CD8-positive, alpha-beta memory T cell (primary cell): ENCODE data around the gene PGF. TPM values are rescaled to one million over a fixed set of nuclear protein-coding genes. Genes with fewer than 3 reads are reported as not detected.

Source experiments
- CTCF ChIA-PET: fragments of 350-600 bp; sonication (Branson Sonifier 250); formaldehyde crosslinking; loops from one replicate; lab custom pipeline; 2021; ENCODE audit warnings: antibody characterized with exemption; lab: Charles Lee
- POLR2A ChIA-PET: fragments of 350-600 bp; sonication (Branson Sonifier 250); formaldehyde crosslinking; loops from one replicate; lab custom pipeline; 2021; ENCODE audit warnings: antibody characterized with exemption; lab: Charles Lee
- DNase-seq, 5 donors: peaks; one replicate each; pipeline versions ENCODE4 v3.0.0 to v3.0.0-alpha.2; 2020 to 2022; ENCODE audit warnings: mixed read lengths in 1 of 5
- H3K27ac ChIP-seq: one replicate; pipeline ENCODE4 v1.7.0; 2013; ENCODE audit warnings: low read depth, mild to moderate bottlenecking, low read length, moderate library complexity
- H3K27me3 ChIP-seq: 2 replicates; pipeline ENCODE4 v1.7.0; 2013; ENCODE audit warnings: low read length, mild to moderate bottlenecking; ENCODE audit not compliant: insufficient read depth, poor library complexity, severe bottlenecking
- H3K36me3 ChIP-seq: 2 replicates; pipeline ENCODE4 v1.7.0; 2013; ENCODE audit warnings: mild to moderate bottlenecking, low read length, moderate library complexity; ENCODE audit not compliant: insufficient read depth
- H3K4me1 ChIP-seq: 2 replicates; pipeline ENCODE4 v1.7.0; 2013; ENCODE audit warnings: mild to moderate bottlenecking, low read length, moderate library complexity; ENCODE audit not compliant: insufficient read depth
- H3K4me3 ChIP-seq: 2 replicates; pipeline ENCODE4 v1.7.0; 2013; ENCODE audit warnings: mild to moderate bottlenecking, low read length
- H3K9me3 ChIP-seq: 2 replicates; pipeline ENCODE4 v1.7.0; 2013; ENCODE audit warnings: mild to moderate bottlenecking, low read length
- H3K27ac Mint-ChIP-seq, 8 donors: one replicate each; pipeline ENCODE4 v1.8.0; 2020 to 2021; ENCODE audit warnings: mixed read lengths in 8 of 8, mild to moderate bottlenecking in 6 of 8, inconsistent platforms in 3 of 8, moderate library complexity in 3 of 8
- H3K27me3 Mint-ChIP-seq, 2 donors: one replicate each; pipeline ENCODE4 v1.8.0; 2020 to 2021; ENCODE audit warnings: mixed read lengths in 2 of 2, mild to moderate bottlenecking in 1 of 2, moderate library complexity in 1 of 2
- H3K36me3 Mint-ChIP-seq, 3 donors: one replicate each; pipeline ENCODE4 v1.8.0; 2020 to 2021; ENCODE audit warnings: mixed read lengths in 3 of 3, inconsistent platforms in 1 of 3, mild to moderate bottlenecking in 1 of 3
- H3K4me1 Mint-ChIP-seq, 3 donors: one replicate each; pipeline ENCODE4 v1.8.0; 2020 to 2021; ENCODE audit warnings: mixed read lengths in 3 of 3, inconsistent platforms in 1 of 3, mild to moderate bottlenecking in 1 of 3
- H3K4me3 Mint-ChIP-seq, 7 donors: one replicate each; pipeline ENCODE4 v1.8.0; 2020 to 2021; ENCODE audit warnings: mixed read lengths in 7 of 7, mild to moderate bottlenecking in 6 of 7, moderate library complexity in 4 of 7, inconsistent platforms in 2 of 7
- H3K9me3 Mint-ChIP-seq, 5 donors: one replicate each; pipeline ENCODE4 v1.8.0; 2020 to 2022; ENCODE audit warnings: mixed read lengths in 5 of 5, mild to moderate bottlenecking in 3 of 5, moderate library complexity in 2 of 5, inconsistent platforms in 1 of 5
- polyA plus RNA-seq: library from polyadenylated mRNA; unstranded; fragments of 300-500 nt; fragmentation: Illumina TruSeq; gene quantifications from one replicate; pipeline ENCODE4 v1.2.3, GENCODE V29; 2021
- total RNA-seq, 2 experiments: library from RNA; stranded (reverse); gene quantifications; one replicate each; pipeline ENCODE4 v1.2.3, GENCODE V29; 2021

Gene PGF
- total and polyA plus RNA-seq, 3 experiments from 2014 or later: 0.29 TPM; not detected in 2

GRCh38 chr14:74960736-74961135 lies 5.3 kb upstream of the PGF start:
- no peak for DNase-seq
- Mint-ChIP-seq H3K4me1 (peaks cover 0 to 4% (median 2%) of the 10 kb centered on the region in 3 donors), H3K27me3 (peaks cover 13 to 19% of the 10 kb centered on the region in 2 donors), H3K9me3 (no peaks in the 10 kb centered on the region), H3K36me3 (no peaks in the 10 kb centered on the region), H3K4me3 (no peak overlapping the region), H3K27ac (no peak overlapping the region)
- ChIA-PET POLR2A (no interaction called here), CTCF (interaction anchor here (1.8 kb wide), 1 partner anchor 128 kb away, joined by 5 read pairs; no protein-coding TSS in a partner anchor)
- Histone ChIP-seq H3K9me3 (no peaks in the 10 kb centered on the region), H3K4me1 (no peaks in the 10 kb centered on the region), H3K27me3 (peaks cover 4% of the 10 kb centered on the region), H3K4me3 (no peak overlapping the region), H3K36me3 (no peaks in the 10 kb centered on the region), H3K27ac (no peak overlapping the region)

GRCh38 chr14:74959596-74960180 lies 4.3 kb upstream of the PGF start:
- Histone ChIP-seq H3K27ac (no peak overlapping the region), H3K4me3 (no peak overlapping the region), H3K27me3 (peaks cover 10% of the 10 kb centered on the region), H3K4me1 (no peaks in the 10 kb centered on the region), H3K36me3 (no peaks in the 10 kb centered on the region), H3K9me3 (no peaks in the 10 kb centered on the region)
- Mint-ChIP-seq H3K27me3 (peaks cover 13 to 19% of the 10 kb centered on the region in 2 donors), H3K27ac (no peak overlapping the region), H3K4me3 (no peak overlapping the region), H3K4me1 (peaks cover 2 to 4% (median 3%) of the 10 kb centered on the region in 3 donors), H3K9me3 (no peaks in the 10 kb centered on the region), H3K36me3 (no peaks in the 10 kb centered on the region)
- DNase-seq: no peak
- CTCF ChIA-PET: interaction anchor here (1.1 to 1.8 kb wide), 3 partner anchors 9 to 129 kb away, joined by 3 to 5 read pairs (median 3); no protein-coding TSS in a partner anchor
- POLR2A ChIA-PET: no interaction called here

GRCh38 chr14:74956280-74957072 lies 1.1 kb upstream of the PGF start:
- H3K27ac ChIP-seq: no peak overlapping the region
- no peaks in the 10 kb centered on the region for H3K36me3 ChIP-seq
- ChIA-PET CTCF (no interaction called here), POLR2A (no interaction called here)
- peaks cover 10% of the 10 kb centered on the region for H3K27me3 ChIP-seq
- Mint-ChIP-seq H3K4me1 (peaks cover 2 to 4% (median 3%) of the 10 kb centered on the region in 3 donors), H3K36me3 (no peaks in the 10 kb centered on the region), H3K27ac (peak overlapping the region in 2 of 8 donors; percentile 37 to 52), H3K4me3 (peak overlapping the region; percentile 13 to 68 (median 65)), H3K9me3 (no peaks in the 10 kb centered on the region), H3K27me3 (peaks cover 13 to 14% of the 10 kb centered on the region in 2 donors)
- DNase-seq: no peak
- H3K9me3 ChIP-seq: no peaks in the 10 kb centered on the region
- no peak overlapping the region for H3K4me3 ChIP-seq
- no peaks in the 10 kb centered on the region for H3K4me1 ChIP-seq

DNA sequence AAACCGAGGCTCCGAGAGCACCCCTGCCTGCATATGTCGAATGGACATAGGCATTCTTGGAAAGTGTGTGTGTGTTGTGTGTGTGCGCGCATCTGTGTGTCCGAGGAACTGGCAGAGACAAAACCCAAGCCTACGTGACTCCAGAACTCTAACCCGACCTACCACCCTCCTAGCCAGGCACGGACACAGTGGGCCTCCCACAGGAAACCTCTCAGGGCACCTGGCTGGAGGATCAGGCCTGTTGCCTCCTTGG lies 556 bp upstream of the PGF start:
- Histone ChIP-seq H3K4me1 (no peaks in the 10 kb centered on the region), H3K27me3 (peaks cover 10% of the 10 kb centered on the region), H3K4me3 (no peak overlapping the region), H3K27ac (no peak overlapping the region), H3K9me3 (no peaks in the 10 kb centered on the region), H3K36me3 (no peaks in the 10 kb centered on the region)
- no peak overlapping the region for H3K27ac Mint-ChIP-seq
- H3K9me3 Mint-ChIP-seq: no peaks in the 10 kb centered on the region
- no peak for DNase-seq
- peaks cover 14 to 17% of the 10 kb centered on the region in 2 donors for H3K27me3 Mint-ChIP-seq
- peak overlapping the region in 6 of 7 donors; percentile 23 to 68 (median 56) for H3K4me3 Mint-ChIP-seq
- H3K36me3 Mint-ChIP-seq: no peaks in the 10 kb centered on the region
- POLR2A ChIA-PET: no interaction called here
- CTCF ChIA-PET: no interaction called here
- peaks cover 2 to 4% (median 3%) of the 10 kb centered on the region in 3 donors for H3K4me1 Mint-ChIP-seq

DNA sequence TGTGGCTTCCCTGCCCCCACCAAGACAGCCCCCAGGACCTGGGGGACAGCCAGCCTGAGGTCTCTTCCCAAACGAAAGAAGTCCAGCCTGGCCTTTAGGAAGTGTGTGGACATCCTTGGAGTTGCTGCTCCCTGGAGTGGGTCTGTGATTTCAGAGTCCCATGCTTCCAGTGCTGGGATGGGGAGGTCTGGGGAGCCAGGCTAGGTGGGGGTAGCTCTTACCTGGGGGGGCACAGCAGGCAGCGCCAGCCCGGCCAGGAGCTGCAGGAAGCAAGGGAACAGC lies 509 bp downstream of the PGF start:
- DNase-seq: no peak
- Histone ChIP-seq H3K4me1 (no peaks in the 10 kb centered on the region), H3K9me3 (no peaks in the 10 kb centered on the region), H3K36me3 (no peaks in the 10 kb centered on the region), H3K27ac (no peak overlapping the region), H3K4me3 (peak overlapping the region; percentile 34), H3K27me3 (peaks cover 10% of the 10 kb centered on the region)
- H3K4me1 Mint-ChIP-seq: peaks cover 2 to 4% (median 3%) of the 10 kb centered on the region in 3 donors
- H3K27me3 Mint-ChIP-seq: peaks cover 11 to 22% of the 10 kb centered on the region in 2 donors
- CTCF ChIA-PET: interaction anchor here (2.0 kb wide), 1 partner anchor 10 kb away, joined by 6 read pairs; no protein-coding TSS in a partner anchor
- no peaks in the 10 kb centered on the region for H3K9me3 Mint-ChIP-seq
- no peaks in the 10 kb centered on the region for H3K36me3 Mint-ChIP-seq
- POLR2A ChIA-PET: interaction anchor here (0.6 to 1.1 kb wide), 2 partner anchors 13 to 169 kb away, joined by 3 read pairs; no protein-coding TSS in a partner anchor
- H3K27ac Mint-ChIP-seq: no peak overlapping the region
- peak overlapping the region in 5 of 7 donors; percentile 32 to 66 (median 51) for H3K4me3 Mint-ChIP-seq

DNA sequence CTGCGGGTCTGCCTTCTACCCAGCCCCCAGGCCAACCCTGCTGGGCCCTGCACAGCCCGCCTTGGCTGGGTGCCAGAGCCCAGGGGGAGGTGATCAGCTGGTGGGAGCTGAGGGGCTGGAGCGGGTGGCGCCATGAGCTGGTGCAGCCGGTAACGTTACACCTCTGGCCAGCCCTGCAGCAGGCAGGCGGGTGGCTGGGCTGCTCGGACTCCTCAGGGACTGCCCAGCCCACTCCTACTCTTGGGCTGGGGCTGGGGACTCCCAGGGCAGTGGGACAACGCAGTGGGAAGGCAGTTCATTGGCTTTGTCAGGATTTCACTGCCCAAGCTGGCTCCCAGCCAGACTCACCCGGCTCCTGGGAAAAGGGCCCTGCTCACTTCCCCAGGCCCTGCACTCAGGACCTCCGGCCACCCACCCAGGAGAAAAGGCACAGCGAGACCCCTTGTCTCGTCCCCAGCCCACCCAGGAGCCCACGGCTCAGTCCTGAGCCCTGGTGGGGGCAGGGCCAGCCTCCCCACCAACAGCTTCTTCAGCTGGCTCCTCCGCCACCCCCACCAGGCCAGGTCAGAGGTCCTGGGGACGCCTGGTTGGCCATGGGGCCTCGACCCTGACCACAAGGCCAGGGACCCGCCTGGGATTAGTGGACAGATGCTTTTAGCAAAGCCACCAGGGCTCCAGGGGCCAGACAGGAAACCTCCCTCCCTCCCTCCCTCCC lies 1.0 kb downstream of the PGF start:
- no peak overlapping the region for H3K4me3 ChIP-seq
- peaks cover 2 to 4% (median 3%) of the 10 kb centered on the region in 3 donors for H3K4me1 Mint-ChIP-seq
- no peaks in the 10 kb centered on the region for H3K36me3 ChIP-seq
- no peaks in the 10 kb centered on the region for H3K4me1 ChIP-seq
- H3K36me3 Mint-ChIP-seq: no peaks in the 10 kb centered on the region
- DNase-seq: no peak
- CTCF ChIA-PET: interaction anchor here (1.2 to 2.0 kb wide), 2 partner anchors 9 to 134 kb away, joined by 4 to 6 read pairs; no protein-coding TSS in a partner anchor
- peaks cover 10% of the 10 kb centered on the region for H3K27me3 ChIP-seq
- peaks cover 10 to 24% of the 10 kb centered on the region in 2 donors for H3K27me3 Mint-ChIP-seq
- POLR2A ChIA-PET: interaction anchor here (1.1 kb wide), 1 partner anchor 12 kb away, joined by 3 read pairs; no protein-coding TSS in a partner anchor
- H3K4me3 Mint-ChIP-seq: no peak overlapping the region
- H3K9me3 ChIP-seq: no peaks in the 10 kb centered on the region
- no peaks in the 10 kb centered on the region for H3K9me3 Mint-ChIP-seq
- no peak overlapping the region for H3K27ac Mint-ChIP-seq
- no peak overlapping the region for H3K27ac ChIP-seq

- Mint-ChIP-seq H3K36me3 (no peaks in the 10 kb centered on the region), H3K9me3 (no peaks in the 10 kb centered on the region), H3K27me3 (peaks cover 10 to 24% of the 10 kb centered on the region in 2 donors), H3K4me1 (peaks cover 2 to 4% (median 3%) of the 10 kb centered on the region in 3 donors), H3K4me3 (no peak overlapping the region), H3K27ac (no peak overlapping the region)
- H3K9me3 ChIP-seq: no peaks in the 10 kb centered on the region
- no peak for DNase-seq
- CTCF ChIA-PET: interaction anchor here (1.2 to 2.0 kb wide), 2 partner anchors 8 to 135 kb away, joined by 4 to 6 read pairs; no protein-coding TSS in a partner anchor
- H3K36me3 ChIP-seq: no peaks in the 10 kb centered on the region
- no peak overlapping the region for H3K27ac ChIP-seq
- H3K27me3 ChIP-seq: peaks cover 10% of the 10 kb centered on the region
- POLR2A ChIA-PET: no interaction called here
- H3K4me3 ChIP-seq: no peak overlapping the region
- H3K4me1 ChIP-seq: no peaks in the 10 kb centered on the region
Observed at GRCh38 chr14:74953686-74954085, 1.7 kb downstream of the PGF start.
